Peyer's patch (tissue), 4 donors: ENCODE measurements around the gene LCK. TPM values are rescaled to one million over a fixed set of nuclear protein-coding genes. Genes with fewer than 3 reads are reported as not detected.

Source experiments
- DNase-seq, 3 donors: peaks; one replicate each; pipeline ENCODE4 v3.0.0-alpha.2; 2017 to 2019
- H3K27ac ChIP-seq, 4 donors: fragments of 200-600 bp; sonication (generic); one replicate each; pipeline ENCODE4 v1.5.1; 2016 to 2019
- H3K27me3 ChIP-seq, 2 donors: fragments of 200-600 bp; sonication (generic); one replicate each; pipeline ENCODE4 v1.5.1; 2019
- H3K36me3 ChIP-seq, 3 donors: fragments of 200-600 bp; sonication (generic); one replicate each; pipeline ENCODE4 v1.5.1; 2016 to 2019
- H3K4me1 ChIP-seq, 4 donors: fragments of 200-600 bp; sonication (generic); one replicate each; pipeline ENCODE4 v1.5.1; 2016 to 2019
- H3K4me3 ChIP-seq, 4 donors: fragments of 200-600 bp; sonication (generic); 1 replicate in 3 of 4; 2 replicates in 1 of 4; pipeline ENCODE4 v1.5.1; 2016 to 2019; ENCODE audit warnings: mild to moderate bottlenecking in 1 of 4
- H3K9me3 ChIP-seq, 4 donors: fragments of 200-600 bp; sonication (generic); one replicate each; pipeline ENCODE4 v1.5.1; 2016 to 2019; ENCODE audit warnings: mild to moderate bottlenecking in 1 of 4
- POLR2A ChIP-seq, 2 donors: fragments of 450-650 bp; IDR thresholded peaks; one replicate each; pipeline ENCODE4 v1.5.1; 2017; ENCODE audit warnings: antibody characterized with exemption in 2 of 2, mild to moderate bottlenecking in 2 of 2, moderate library complexity in 2 of 2
- total RNA-seq, 4 donors: library from RNA; depleted of rRNA; stranded (reverse); fragments of >200 nt; gene quantifications; one replicate each; pipeline ENCODE4 v1.1.0, GENCODE V29; 2016
- TF ChIP-seq, protein P1 (sequence below), 6 experiments: fragments of 450-650 bp in 4 of 6; fragments of 200-600 bp in 2 of 6; sonication (generic) in 1 of 6; IDR thresholded peaks; one replicate each; pipeline ENCODE4 v1.5.1; 2017 to 2019; ENCODE audit warnings: antibody characterized with exemption in 6 of 6, mild to moderate bottlenecking in 3 of 6, moderate library complexity in 1 of 6

LCK gene
- total RNA-seq, 4 donors from 2014 or later = 8.6 to 59.4 (median 12.4) TPM

- peaks cover 0 to 18% (median 0%) of the 10 kb centered on the region in 3 donors for H3K36me3 ChIP-seq
- peaks cover 0 to 16% (median 0%) of the 10 kb centered on the region in 4 donors for H3K4me1 ChIP-seq
- H3K9me3 ChIP-seq = no peaks in the 10 kb centered on the region
- DNase-seq = peak; percentile 54 to 84 (median 71)
- H3K4me3 ChIP-seq = no peak overlapping the region
- H3K27me3 ChIP-seq = no peaks in the 10 kb centered on the region
- TF ChIP-seq, protein P1, sequence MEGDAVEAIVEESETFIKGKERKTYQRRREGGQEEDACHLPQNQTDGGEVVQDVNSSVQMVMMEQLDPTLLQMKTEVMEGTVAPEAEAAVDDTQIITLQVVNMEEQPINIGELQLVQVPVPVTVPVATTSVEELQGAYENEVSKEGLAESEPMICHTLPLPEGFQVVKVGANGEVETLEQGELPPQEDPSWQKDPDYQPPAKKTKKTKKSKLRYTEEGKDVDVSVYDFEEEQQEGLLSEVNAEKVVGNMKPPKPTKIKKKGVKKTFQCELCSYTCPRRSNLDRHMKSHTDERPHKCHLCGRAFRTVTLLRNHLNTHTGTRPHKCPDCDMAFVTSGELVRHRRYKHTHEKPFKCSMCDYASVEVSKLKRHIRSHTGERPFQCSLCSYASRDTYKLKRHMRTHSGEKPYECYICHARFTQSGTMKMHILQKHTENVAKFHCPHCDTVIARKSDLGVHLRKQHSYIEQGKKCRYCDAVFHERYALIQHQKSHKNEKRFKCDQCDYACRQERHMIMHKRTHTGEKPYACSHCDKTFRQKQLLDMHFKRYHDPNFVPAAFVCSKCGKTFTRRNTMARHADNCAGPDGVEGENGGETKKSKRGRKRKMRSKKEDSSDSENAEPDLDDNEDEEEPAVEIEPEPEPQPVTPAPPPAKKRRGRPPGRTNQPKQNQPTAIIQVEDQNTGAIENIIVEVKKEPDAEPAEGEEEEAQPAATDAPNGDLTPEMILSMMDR (IDR thresholded peaks at IDR 0.05) = peak; percentile 56 to 84 (median 72)
- no peak for TF ChIP-seq POLR2A (IDR thresholded peaks at IDR 0.05)
- H3K27ac ChIP-seq = peak overlapping the region in 3 of 4 donors; percentile 47 to 68 (median 57)
Measured at GRCh38 chr1:32215629-32216480, 35.2 kb upstream of the LCK start.

DNA sequence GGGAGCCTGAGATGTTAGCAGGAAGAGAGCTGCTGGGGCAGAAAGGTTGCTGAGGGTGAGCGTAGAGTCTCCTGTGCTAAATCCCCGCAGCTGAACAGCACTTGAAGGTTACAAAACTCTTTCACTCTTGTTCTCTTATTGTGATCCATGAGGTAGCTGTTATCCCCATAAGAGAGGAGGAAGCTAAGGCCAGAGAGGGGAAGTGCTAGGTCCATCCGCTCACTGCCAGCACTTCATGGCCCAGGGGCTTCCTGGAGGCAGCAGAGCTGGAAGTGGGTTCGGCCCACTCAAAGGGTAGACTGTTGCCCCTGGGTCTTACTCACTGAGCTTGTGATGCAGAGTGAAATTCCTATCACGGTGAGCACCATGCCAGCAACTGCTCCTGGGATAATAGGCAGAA lies 34.5 kb upstream of the LCK start:
- Histone ChIP-seq H3K36me3 (peaks cover 0 to 18% (median 0%) of the 10 kb centered on the region in 3 donors), H3K27ac (peak overlapping the region in 3 of 4 donors; percentile 28 to 68 (median 46))
- no peak for DNase-seq

GRCh38 chr1:32219022-32219421 lies 32.0 kb upstream of the LCK start:
- Histone ChIP-seq H3K9me3 (no peaks in the 10 kb centered on the region), H3K27me3 (no peaks in the 10 kb centered on the region), H3K27ac (no peak overlapping the region), H3K4me3 (no peak overlapping the region), H3K36me3 (peaks cover 0 to 23% (median 0%) of the 10 kb centered on the region in 3 donors), H3K4me1 (peaks cover 0 to 36% (median 12%) of the 10 kb centered on the region in 4 donors)
- TF ChIP-seq, protein P1 (IDR thresholded peaks at IDR 0.05) = no peak
- no peak for TF ChIP-seq POLR2A (IDR thresholded peaks at IDR 0.05)
- DNase-seq = no peak

More for the DNA sequence above, 34.5 kb upstream of the LCK start:
- Histone ChIP-seq H3K4me3 (no peak overlapping the region), H3K9me3 (no peaks in the 10 kb centered on the region), H3K27me3 (no peaks in the 10 kb centered on the region), H3K4me1 (peaks cover 0 to 23% (median 0%) of the 10 kb centered on the region in 4 donors)
- TF ChIP-seq, protein P1 (IDR thresholded peaks at IDR 0.05) = no peak
- TF ChIP-seq POLR2A (IDR thresholded peaks at IDR 0.05) = no peak

DNA sequence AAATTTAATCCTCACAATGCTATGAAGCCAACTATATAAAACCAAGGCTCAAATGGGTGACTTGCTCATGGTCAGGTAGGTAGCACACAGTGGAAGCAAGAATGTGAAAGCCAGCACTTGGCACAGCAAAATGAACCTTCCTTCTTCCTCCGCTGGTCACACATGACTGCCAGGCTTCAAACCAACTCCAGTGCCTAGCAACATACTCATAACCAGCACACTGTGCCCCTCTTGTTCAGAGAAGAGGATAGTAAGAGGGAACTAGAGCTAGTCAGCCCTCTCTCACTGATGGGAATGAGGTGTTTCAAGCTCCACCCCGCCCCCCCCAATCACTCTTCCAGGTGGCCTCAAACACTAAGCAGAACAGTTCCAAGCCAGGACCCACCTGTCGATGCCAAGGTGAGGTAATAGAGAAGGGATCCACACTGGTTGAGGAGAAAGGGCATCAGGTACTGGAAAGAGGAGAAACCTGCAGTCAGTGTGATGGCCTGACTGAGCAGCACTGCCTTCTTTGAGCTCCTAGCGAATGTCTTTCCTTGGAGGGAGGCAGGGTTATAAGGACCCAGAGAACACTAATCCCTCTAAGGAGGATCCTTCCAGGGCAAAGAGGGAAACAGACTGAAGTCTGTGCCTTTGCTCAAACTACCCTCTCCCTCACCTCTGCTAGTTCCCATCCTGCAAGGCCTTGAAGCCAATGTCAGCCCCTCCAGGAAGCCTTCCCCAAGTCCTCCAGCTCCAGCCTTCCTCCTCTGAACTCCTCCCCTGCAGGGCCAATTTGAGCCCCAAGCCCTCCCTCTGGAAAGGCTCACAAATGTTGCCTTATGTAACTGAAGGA lies 30.1 kb upstream of the LCK start:
- peak overlapping the region; percentile 73 to 95 (median 88) for H3K4me3 ChIP-seq
- peaks cover 0 to 26% (median 12%) of the 10 kb centered on the region in 4 donors for H3K4me1 ChIP-seq
- H3K9me3 ChIP-seq = no peaks in the 10 kb centered on the region
- peaks cover 0 to 32% (median 0%) of the 10 kb centered on the region in 3 donors for H3K36me3 ChIP-seq
- TF ChIP-seq, protein P1 (IDR thresholded peaks at IDR 0.05) = no peak
- TF ChIP-seq POLR2A (IDR thresholded peaks at IDR 0.05) = no peak
- no peaks in the 10 kb centered on the region for H3K27me3 ChIP-seq
- peak overlapping the region; percentile 11 to 91 (median 86) for H3K27ac ChIP-seq
- DNase-seq = no peak

DNA sequence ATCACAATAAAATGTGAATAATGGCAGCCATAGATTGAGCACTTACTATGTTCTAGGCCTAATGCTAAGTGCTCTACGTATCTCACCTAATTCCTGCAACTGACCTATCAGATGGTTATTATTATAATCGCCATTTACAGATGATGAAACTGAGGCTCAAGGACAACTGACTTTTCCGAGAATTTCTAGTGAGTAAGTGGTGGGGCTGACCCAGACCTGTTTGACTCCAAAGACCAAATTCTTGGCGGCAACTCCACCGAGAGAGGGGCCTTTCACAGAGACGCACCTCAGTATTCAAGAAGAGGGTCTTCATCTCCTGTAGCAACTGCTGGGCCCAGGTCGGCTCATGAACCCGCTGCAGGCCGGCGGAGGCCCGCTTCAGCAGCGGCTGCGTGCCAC lies 29.5 kb upstream of the LCK start:
- no peak for DNase-seq
- H3K36me3 ChIP-seq = peaks cover 0 to 38% (median 0%) of the 10 kb centered on the region in 3 donors

More for the DNA sequence above, 29.5 kb upstream of the LCK start:
- no peaks in the 10 kb centered on the region for H3K9me3 ChIP-seq
- no peaks in the 10 kb centered on the region for H3K27me3 ChIP-seq
- H3K4me1 ChIP-seq = peaks cover 0 to 23% (median 12%) of the 10 kb centered on the region in 4 donors
- TF ChIP-seq POLR2A (IDR thresholded peaks at IDR 0.05) = no peak
- TF ChIP-seq, protein P1 (IDR thresholded peaks at IDR 0.05) = no peak
- peak overlapping the region; percentile 73 to 95 (median 88) for H3K4me3 ChIP-seq
- H3K27ac ChIP-seq = peak overlapping the region; percentile 83 to 91 (median 90)
